Neural progenitor cell (in vitro differentiated cells): Measurements from ENCODE around the gene VOPP1.

Experiments
- EZH2 ChIP-seq: fragments of 200-600 bp; sonication (generic); IDR thresholded peaks from 2 replicates; pipeline ENCODE4 v1.6.1; 2017; ENCODE audit warnings: antibody characterized with exemption, mild to moderate bottlenecking, moderate library complexity
- EZH2phosphoT487 ChIP-seq: fragments of 200-600 bp; sonication (generic); IDR thresholded peaks from 2 replicates; pipeline ENCODE4 v1.6.1; 2017; ENCODE audit warnings: antibody characterized with exemption
- TF ChIP-seq, protein P1 (sequence below): fragments of 200-600 bp; sonication (generic); IDR thresholded peaks from 2 replicates; pipeline ENCODE4 v1.5.1; 2017; ENCODE audit warnings: antibody characterized with exemption, mild to moderate bottlenecking

DNA sequence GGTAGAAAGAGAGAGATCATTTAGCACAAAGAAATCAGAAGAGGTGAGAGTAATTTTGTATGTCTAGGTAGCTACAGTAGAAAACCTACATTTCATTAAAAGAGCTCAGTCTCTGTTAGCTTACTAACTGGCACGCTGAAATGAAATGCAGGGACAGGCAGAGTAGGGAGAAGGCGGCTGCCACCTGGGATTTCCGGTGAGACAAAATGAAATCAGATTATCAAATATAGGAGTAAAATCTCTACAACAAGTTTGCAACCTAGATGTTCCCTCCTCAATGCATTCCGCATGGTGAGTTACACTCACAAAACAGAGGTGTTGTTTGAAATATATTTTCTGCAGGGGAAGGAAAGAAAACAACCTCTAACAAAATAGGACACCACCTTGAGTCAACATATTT, 55.9 kb downstream of the VOPP1 start:
- TF ChIP-seq EZH2 (no peak), EZH2phosphoT487 (no peak)
- TF ChIP-seq, protein P1, sequence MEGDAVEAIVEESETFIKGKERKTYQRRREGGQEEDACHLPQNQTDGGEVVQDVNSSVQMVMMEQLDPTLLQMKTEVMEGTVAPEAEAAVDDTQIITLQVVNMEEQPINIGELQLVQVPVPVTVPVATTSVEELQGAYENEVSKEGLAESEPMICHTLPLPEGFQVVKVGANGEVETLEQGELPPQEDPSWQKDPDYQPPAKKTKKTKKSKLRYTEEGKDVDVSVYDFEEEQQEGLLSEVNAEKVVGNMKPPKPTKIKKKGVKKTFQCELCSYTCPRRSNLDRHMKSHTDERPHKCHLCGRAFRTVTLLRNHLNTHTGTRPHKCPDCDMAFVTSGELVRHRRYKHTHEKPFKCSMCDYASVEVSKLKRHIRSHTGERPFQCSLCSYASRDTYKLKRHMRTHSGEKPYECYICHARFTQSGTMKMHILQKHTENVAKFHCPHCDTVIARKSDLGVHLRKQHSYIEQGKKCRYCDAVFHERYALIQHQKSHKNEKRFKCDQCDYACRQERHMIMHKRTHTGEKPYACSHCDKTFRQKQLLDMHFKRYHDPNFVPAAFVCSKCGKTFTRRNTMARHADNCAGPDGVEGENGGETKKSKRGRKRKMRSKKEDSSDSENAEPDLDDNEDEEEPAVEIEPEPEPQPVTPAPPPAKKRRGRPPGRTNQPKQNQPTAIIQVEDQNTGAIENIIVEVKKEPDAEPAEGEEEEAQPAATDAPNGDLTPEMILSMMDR = no peak
